Embryonic facial prominence (tissue), 1 donor: ENCODE data around the gene UBE2M.
"Not testable (repeated sequence)": the region's sequence is repeated elsewhere in the genome, so short reads cannot be mapped to it uniquely, and the experiment has no call there.

ENCODE experiments used
- DNase-seq: peaks from one replicate; pipeline ENCODE4 v3.0.0-alpha.2; 2016; ENCODE audit errors: extremely low spot score

UBE2M gene

GRCh38 chr19:58555369-58555885, 3.0 kb downstream of the UBE2M start:
- DNase-seq = no peak

- DNase-seq = peak; percentile 90
Observed at GRCh38 chr19:58554494-58555368, 3.7 kb downstream of the UBE2M start, which contains the start of gene CHMP2A. Gene CHMP2A (minus strand): TSS chr19:58555105. CDS start chr19:58554212, 893 bp downstream.

- no peak for DNase-seq
Observed at GRCh38 chr19:58553799-58554493, 4.5 kb downstream of the UBE2M start.

- DNase-seq = no peak
Observed at GRCh38 chr19:58552655-58553054, 5.8 kb downstream of the UBE2M start.

GRCh38 chr19:58551577-58552471, 6.6 kb downstream of the UBE2M start:
- DNase-seq = no peak

GRCh38 chr19:58551123-58551497, 7.3 kb downstream of the UBE2M start:
- DNase-seq = no peak

- no peak for DNase-seq
Observed at GRCh38 chr19:58550362-58551122, 7.9 kb downstream of the UBE2M start.

GRCh38 chr19:58549664-58550361, 8.6 kb downstream of the UBE2M start:
- no peak for DNase-seq

GRCh38 chr19:58548859-58549663, 9.3 kb downstream of the UBE2M start:
- no peak for DNase-seq

- no peak for DNase-seq
Observed at GRCh38 chr19:58547323-58548312, 10.8 kb downstream of the UBE2M start.

- DNase-seq = no peak
Observed at GRCh38 chr19:58546019-58546530, 12.3 kb downstream of the UBE2M start.

- no peak for DNase-seq
Observed at GRCh38 chr19:58545286-58546018, 13.0 kb downstream of the UBE2M start.

- no peak for DNase-seq
Observed at GRCh38 chr19:58544591-58545285, 13.7 kb downstream of the UBE2M start.

GRCh38 chr19:58543826-58544590, 14.4 kb downstream of the UBE2M start, which contains the start of gene TRIM28:
Gene TRIM28 (plus strand): TSS chr19:58544064. CDS start chr19:58544758, 694 bp downstream.
- DNase-seq = peak; percentile 99

GRCh38 chr19:58542641-58543372, 15.6 kb downstream of the UBE2M start:
- not testable (repeated sequence) for DNase-seq
